Muscle of leg (tissue), 11 donors: ENCODE data around the gene DCAF15. TPM values are rescaled to one million over a fixed set of nuclear protein-coding genes. Genes with fewer than 3 reads are reported as not detected.

Source experiments
- DNase-seq: peaks from one replicate; pipeline ENCODE4 v3.0.0; 2013
- H3K27ac ChIP-seq: one replicate; pipeline ENCODE4 v1.5.1; 2013; ENCODE audit warnings: mild to moderate bottlenecking, low read length, control low read depth
- H3K27me3 ChIP-seq: one replicate; pipeline ENCODE4 v1.6.1; 2013; ENCODE audit warnings: low read length; ENCODE audit not compliant: control insufficient read depth, insufficient read depth
- H3K36me3 ChIP-seq: one replicate; pipeline ENCODE4 v1.6.1; 2013; ENCODE audit warnings: low read length; ENCODE audit not compliant: control insufficient read depth, insufficient read depth
- H3K4me1 ChIP-seq: one replicate; pipeline ENCODE4 v1.6.1; 2013; ENCODE audit warnings: low read length; ENCODE audit not compliant: control insufficient read depth, insufficient read depth
- H3K4me3 ChIP-seq: one replicate; pipeline ENCODE4 v1.5.1; 2013; ENCODE audit warnings: low read length, control low read depth
- H3K9me3 ChIP-seq: replicated peaks from 2 replicates; pipeline ENCODE4 v1.6.1; 2013; ENCODE audit warnings: low read depth, low read length; ENCODE audit not compliant: control insufficient read depth
- WGBS: methylation state at CpG from one replicate; pipeline ENCODE4 v1.1.5; 2013; ENCODE audit warnings: missing lambda C conversion rate; ENCODE audit not compliant: insufficient coverage; 5-methylcytosine and 5-hydroxymethylcytosine counted together
- polyA plus RNA-seq, 8 donors: library from polyadenylated mRNA; unstranded; fragments of 120-200 nt; gene quantifications; one replicate each; pipeline versions ENCODE4 v1.2.1 to v1.2.3, GENCODE V29; 2013; ENCODE audit warnings: inconsistent platforms in 1 of 8, low replicate concordance in 1 of 8; ENCODE audit not compliant: insufficient read length in 8 of 8, insufficient read depth in 1 of 8
- total RNA-seq: library from RNA; stranded (reverse); fragments of 120-200 nt; gene quantifications from one replicate; pipeline ENCODE4 v1.2.4, GENCODE V29; 2013

The DCAF15 gene
- total and polyA plus RNA-seq, 9 donors, result 14.9 to 26.1 (median 20.8) TPM

DNA sequence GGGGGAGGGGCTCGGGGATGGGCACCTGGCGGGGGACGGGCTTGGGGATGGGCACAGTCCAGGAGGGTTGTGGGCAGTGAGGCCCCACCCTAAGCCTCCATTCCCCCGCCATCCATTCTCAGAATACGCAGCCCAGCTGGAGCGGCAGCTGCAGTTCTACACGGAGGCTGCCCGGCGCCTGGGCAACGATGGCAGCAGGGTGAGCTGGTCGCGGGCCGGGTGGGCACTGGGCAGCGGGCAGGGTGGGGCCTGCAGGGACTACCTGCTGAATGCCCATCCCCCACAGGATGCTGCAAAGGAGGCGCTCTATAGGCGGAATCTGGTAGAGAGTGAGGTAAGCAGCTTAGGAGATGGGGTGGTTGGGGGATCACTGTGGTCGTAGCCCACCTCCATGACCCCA, 22.4 kb upstream of the DCAF15 start:
- no peak overlapping the region for H3K4me3 ChIP-seq
- WGBS, result 89% methylated on average over 10 of the region's 17 CpGs
- no peaks in the 10 kb centered on the region for H3K4me1 ChIP-seq
- peaks cover 29% of the 10 kb centered on the region for H3K36me3 ChIP-seq
- H3K9me3 ChIP-seq, result no peaks in the 10 kb centered on the region
- no peaks in the 10 kb centered on the region for H3K27me3 ChIP-seq
- no peak overlapping the region for H3K27ac ChIP-seq
- no peak for DNase-seq

DNA sequence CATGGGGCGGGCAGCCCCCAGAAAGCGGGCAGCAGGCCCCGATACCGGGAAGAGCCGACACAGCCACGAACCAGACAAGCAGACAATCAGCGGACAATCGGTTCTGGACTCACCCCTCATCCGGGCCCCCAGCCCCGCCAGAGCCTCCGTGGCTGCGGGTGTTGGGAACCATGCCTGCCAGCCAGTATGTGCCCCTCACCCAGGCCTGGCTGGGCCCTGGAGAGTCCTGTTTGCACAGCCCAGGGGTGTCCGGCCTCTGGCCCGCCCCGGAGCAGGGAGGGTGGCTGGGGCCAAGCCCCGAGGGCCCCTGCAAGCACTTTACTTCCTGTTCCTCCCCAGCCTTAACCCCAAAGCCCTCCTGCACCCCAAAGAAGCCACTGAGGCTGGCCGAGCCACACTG, 21.9 kb upstream of the DCAF15 start:
- peaks cover 27% of the 10 kb centered on the region for H3K36me3 ChIP-seq
- H3K9me3 ChIP-seq, result no peaks in the 10 kb centered on the region
- WGBS, result 75% methylated on average over 16 of the region's 17 CpGs

DNA sequence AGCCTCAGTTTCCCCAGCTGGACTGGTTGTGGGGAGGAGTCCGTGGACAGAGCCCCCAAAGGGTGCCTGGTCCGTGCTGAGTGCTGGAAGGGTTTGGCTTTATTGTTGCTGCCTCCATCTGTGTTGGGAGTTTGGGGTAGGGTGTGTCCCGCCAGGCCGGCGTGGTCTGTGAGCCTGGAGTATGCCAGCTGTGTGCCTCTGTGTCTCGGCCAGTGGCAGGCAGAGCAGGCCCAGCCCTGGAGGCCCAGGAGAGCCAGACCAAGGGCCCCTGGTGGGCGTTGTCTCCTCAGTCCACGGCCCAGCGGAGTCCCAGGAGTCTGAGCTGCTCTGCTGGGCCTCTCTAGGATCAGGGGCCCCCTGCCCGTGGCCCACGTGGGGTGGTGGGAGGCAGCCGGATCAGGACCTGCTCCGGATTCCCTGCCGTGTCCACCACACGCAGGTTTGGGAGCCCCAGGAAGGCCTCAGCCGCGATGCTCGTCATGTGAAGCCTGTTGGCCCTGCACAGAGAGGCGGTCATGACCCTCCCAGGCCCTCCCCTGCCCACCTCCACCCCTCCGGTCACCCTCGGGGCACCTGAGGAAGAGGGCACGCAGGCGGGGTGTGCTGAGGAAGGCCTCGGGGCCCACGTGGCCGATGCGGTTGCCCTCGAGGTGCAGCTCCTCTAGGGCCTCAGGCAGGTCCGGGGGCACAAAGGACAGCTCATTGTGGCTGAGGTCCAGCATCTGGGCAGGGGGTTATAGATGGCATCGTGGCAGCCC, 20.7 kb upstream of the DCAF15 start:
- WGBS, result 72% methylated on average over 20 of the region's 30 CpGs
- Histone ChIP-seq H3K9me3 (no peaks in the 10 kb centered on the region), H3K27ac (no peak overlapping the region), H3K36me3 (peaks cover 24% of the 10 kb centered on the region), H3K4me1 (no peaks in the 10 kb centered on the region), H3K27me3 (no peaks in the 10 kb centered on the region), H3K4me3 (no peak overlapping the region)
- DNase-seq, result no peak

More for the DNA sequence above, 21.9 kb upstream of the DCAF15 start:
- Histone ChIP-seq H3K27ac (no peak overlapping the region), H3K4me1 (no peaks in the 10 kb centered on the region), H3K4me3 (no peak overlapping the region), H3K27me3 (no peaks in the 10 kb centered on the region)
- DNase-seq, result no peak

DNA sequence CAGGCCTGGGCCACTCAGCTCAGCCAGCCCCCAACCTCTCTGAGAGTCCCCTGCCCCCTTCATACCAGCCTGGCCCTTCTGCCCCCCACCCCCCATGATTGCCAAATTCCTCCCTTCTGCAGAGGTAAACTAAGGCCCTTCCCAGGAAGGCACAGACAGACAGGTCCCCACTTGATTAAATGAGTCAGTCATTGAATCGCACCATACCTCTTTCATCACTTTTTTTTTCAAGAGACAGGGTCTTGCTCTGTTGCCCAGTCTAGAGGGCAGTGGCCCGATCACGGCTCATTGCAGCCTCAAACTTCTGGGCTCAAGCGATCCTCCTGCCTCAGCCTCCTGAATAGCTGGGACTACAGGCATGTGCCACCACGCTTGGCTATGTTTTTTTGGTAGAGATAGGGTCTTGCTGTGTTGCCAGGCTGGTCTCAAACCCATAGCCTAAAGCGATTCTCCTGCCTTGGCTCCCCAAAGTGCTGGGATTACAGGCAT, 20.1 kb upstream of the DCAF15 start:
- DNase-seq, result no peak
- 90% methylated on average over 3 of the region's 6 CpGs for WGBS
- H3K9me3 ChIP-seq, result no peaks in the 10 kb centered on the region
- H3K27ac ChIP-seq, result no peak overlapping the region
- no peaks in the 10 kb centered on the region for H3K4me1 ChIP-seq
- peaks cover under 1% of the 10 kb centered on the region for H3K27me3 ChIP-seq
- peaks cover 22% of the 10 kb centered on the region for H3K36me3 ChIP-seq
- H3K4me3 ChIP-seq, result no peak overlapping the region

DNA sequence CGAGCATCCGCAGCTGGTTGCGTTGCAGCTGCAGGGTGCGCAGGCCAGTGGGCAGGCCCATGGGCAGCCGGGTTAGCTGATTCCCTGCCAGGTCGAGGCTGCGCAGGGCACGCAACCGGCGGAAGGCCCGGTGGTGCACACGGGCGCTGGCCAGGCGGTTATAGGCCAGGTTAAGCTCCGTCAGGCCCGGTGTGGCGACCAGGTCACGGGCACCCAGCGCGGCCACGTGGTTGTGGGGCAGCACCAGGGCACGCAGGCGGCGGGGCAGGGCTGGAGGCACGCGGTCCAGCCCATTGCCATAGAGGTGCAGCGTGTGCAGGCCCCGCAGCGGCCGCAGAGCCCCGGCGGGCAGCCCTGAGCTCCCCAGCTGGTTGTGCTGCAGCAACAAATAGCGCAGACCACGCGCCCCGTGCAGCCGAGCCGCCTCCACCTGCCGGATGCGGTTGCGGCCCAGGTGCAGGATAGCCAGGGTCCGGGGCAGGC, 19.4 kb upstream of the DCAF15 start:
- 88% methylated on average over 42 of the region's 42 CpGs for WGBS
- Histone ChIP-seq H3K36me3 (peaks cover 19% of the 10 kb centered on the region), H3K4me1 (peaks cover 6% of the 10 kb centered on the region), H3K27ac (no peak overlapping the region), H3K27me3 (peaks cover 8% of the 10 kb centered on the region), H3K9me3 (no peaks in the 10 kb centered on the region), H3K4me3 (no peak overlapping the region)
- DNase-seq, result no peak

DNA sequence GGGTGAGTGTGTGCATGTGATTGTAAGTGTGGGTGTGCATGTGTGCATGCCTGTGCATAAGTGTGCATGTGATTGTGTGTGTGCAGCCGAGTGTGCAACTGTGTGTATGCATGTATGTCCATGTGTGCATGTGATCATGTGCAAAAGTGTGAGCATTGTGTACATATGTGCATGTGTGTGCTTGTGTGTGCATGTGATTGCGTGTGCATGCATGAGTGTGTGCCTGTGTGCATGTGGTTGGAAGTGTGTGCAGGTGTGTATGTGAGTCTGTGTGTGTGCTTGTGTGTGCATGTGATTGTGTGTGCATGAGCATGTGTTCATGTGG, 17.6 kb upstream of the DCAF15 start:
- Histone ChIP-seq H3K4me3 (no peak overlapping the region), H3K4me1 (peaks cover 11% of the 10 kb centered on the region), H3K27me3 (peaks cover 17% of the 10 kb centered on the region), H3K9me3 (no peaks in the 10 kb centered on the region), H3K36me3 (peaks cover 10% of the 10 kb centered on the region), H3K27ac (no peak overlapping the region)
- WGBS, result 100% methylated on average over 2 of the region's 2 CpGs
- DNase-seq, result no peak

DNA sequence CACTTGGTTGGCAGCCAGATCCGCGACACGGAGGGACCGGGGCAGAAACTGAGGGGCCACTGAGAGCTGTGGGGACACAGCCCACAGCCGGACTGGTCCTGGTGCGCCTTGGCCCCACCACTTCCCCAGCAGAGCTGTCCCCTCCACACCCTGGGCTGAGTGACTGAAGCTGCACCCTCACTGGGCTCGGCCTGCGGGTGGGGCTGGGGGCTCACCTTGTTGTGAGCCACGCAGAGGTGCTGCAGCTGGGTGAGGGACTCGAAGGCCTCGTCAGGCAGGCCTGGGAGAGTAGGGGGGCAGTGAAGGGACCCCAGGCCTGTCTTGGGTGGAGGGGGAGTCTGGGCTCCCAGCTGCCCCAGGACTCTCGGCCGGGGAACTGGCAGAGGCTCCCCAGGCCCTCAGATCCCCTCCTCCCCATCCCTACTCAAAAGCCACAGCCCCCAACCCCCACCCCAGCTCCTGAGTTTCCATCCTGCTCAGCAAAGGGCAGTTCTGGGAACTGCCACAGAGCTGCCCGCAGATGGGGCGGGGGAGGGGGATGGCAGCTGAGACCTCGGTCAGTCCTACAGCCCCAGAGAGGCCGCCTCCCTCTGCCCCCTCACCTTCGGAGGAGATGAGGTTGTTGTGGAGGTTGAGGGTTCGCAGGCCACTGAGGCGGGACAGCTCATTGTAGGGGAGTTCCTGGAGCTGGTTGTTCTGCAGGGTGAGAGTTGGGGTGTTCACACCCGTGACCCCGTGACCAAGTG, 16.4 kb upstream of the DCAF15 start:
- Histone ChIP-seq H3K4me1 (peaks cover 11% of the 10 kb centered on the region), H3K27ac (no peak overlapping the region), H3K36me3 (peaks cover 3% of the 10 kb centered on the region), H3K4me3 (no peak overlapping the region), H3K27me3 (peaks cover 19% of the 10 kb centered on the region), H3K9me3 (no peaks in the 10 kb centered on the region)
- WGBS, result 67% methylated on average over 6 of the region's 22 CpGs
- no peak for DNase-seq

DNA sequence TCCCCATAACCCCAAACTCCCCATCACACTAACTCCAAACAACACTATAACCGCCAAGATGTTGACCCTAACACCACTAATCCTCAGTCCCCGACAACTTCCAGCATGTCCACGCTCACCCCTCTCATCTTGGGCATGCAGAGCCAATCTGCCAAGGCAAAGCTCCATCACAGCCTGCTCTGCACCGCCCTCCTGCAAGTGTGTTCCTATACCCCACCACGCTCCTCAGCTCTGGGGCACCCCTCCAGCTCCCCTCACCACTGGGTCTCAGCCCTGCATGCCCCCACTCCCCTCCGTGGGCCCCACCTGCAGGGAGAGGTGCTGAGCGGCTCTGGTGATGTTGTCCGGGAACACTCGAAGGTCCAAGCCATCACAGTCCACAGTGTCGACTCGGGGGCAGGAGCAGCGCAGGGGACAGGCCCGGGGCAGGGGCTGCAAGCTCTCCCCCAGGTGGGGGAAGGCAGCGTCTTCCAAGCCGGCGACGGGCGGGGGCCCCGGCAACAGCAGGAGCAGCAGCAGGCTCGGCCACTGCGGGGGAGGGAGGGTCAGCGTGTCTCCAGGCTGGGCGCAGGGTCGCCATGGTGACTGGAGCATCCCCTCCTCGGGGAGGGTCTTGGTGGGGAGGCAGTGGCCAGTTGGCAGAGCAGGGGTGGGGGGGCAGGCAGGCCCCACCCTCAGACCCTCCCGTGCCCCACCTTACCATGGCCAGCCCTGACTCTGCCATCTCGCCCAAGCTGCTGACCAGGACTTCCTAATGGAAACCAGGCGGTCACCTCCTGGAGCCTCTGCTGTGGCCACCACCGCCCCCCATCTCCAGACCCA, 14.6 kb upstream of the DCAF15 start:
- H3K4me3 ChIP-seq, result no peak overlapping the region
- H3K9me3 ChIP-seq, result no peaks in the 10 kb centered on the region
- peaks cover 19% of the 10 kb centered on the region for H3K27me3 ChIP-seq
- 14% methylated on average over 21 of the region's 29 CpGs for WGBS
- no peak overlapping the region for H3K27ac ChIP-seq
- peaks cover 11% of the 10 kb centered on the region for H3K4me1 ChIP-seq
- H3K36me3 ChIP-seq, result no peaks in the 10 kb centered on the region
- no peak for DNase-seq

DNA sequence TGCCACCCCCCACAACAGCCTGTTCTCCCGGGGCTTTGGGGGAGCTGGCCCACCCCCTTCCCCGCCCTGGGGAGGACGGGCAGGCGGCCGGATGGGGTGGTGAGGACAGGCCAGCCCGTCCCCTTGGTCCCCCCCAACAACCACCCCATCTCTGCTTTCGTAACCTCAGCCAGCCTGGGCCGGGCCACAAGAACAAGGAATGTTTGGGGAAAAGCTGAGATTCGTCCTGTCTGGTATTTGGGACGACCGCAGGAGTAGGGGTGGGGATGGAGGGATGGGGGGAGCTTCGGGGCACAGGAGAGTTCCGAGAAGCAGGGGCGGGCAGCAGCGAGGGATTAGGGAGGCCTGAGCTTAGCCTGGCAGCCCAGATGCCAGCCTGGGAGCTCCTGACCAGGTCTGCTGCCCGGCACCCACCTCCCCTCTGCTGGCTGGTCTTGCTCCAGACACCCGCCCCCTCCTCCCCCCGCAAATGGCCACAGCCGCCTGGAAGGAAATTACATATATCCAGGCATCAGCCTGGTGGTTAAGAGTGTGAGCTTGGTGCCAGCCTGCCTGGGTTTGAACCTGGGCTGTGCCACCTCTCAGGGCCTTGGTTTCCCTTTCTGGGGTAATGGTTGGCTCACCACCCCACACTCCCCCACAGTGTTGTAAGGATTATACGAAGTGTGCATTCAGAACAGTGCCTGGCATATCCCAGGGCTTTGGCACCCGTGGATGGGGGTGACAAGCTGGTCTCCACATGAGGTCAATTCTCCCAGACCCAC, 13.8 kb upstream of the DCAF15 start, which contains the start of gene PODNL1:
Gene PODNL1, minus strand, starts transcription at position 117 of the 764 bp plus-strand sequence. CDS start 236 bp downstream, outside the sequence.
- peak; percentile 48 for DNase-seq
- Histone ChIP-seq H3K4me1 (peaks cover 11% of the 10 kb centered on the region), H3K9me3 (no peaks in the 10 kb centered on the region), H3K27me3 (peaks cover 19% of the 10 kb centered on the region), H3K36me3 (no peaks in the 10 kb centered on the region), H3K4me3 (no peak within 1 kb of the TSS), H3K27ac (no peak within 1 kb of the TSS)
- 20% methylated on average over 4 of the region's 21 CpGs for WGBS
